Cardiac muscle cell (in vitro differentiated cells and primary cell): ENCODE measurements around the gene WDR72. TPM values are rescaled to one million over a fixed set of nuclear protein-coding genes. Genes with fewer than 3 reads are reported as not detected.

Experiments
- DNase-seq, 2 donors: peaks; one replicate each; pipeline versions ENCODE4 v3.0.0 to v3.0.0-alpha.2; 2010 to 2017; ENCODE audit warnings: low read depth in 1 of 2, low spot score in 1 of 2
- H3K27ac ChIP-seq: fragments of 200-600 bp; sonication (generic); 2 replicates; pipeline ENCODE4 v1.5.1; 2016
- H3K27me3 ChIP-seq: fragments of 200-600 bp; sonication (generic); 2 replicates; pipeline ENCODE4 v1.6.0; 2016; ENCODE audit warnings: control low read depth
- H3K36me3 ChIP-seq: fragments of 200-600 bp; sonication (generic); 2 replicates; pipeline ENCODE4 v1.5.1; 2016; ENCODE audit warnings: control low read depth
- H3K4me1 ChIP-seq: fragments of 200-600 bp; sonication (generic); 2 replicates; pipeline ENCODE4 v1.8.1; 2017; ENCODE audit warnings: low read depth, mild to moderate bottlenecking, mixed run types
- H3K4me3 ChIP-seq: fragments of 200-600 bp; sonication (generic); 2 replicates; pipeline ENCODE4 v1.5.1; 2016; ENCODE audit warnings: mild to moderate bottlenecking
- H3K9me3 ChIP-seq: fragments of 200-600 bp; sonication (generic); 2 replicates; pipeline ENCODE4 v1.5.1; 2017; ENCODE audit warnings: low read depth, mild to moderate bottlenecking, control low read depth
- polyA plus RNA-seq: library from polyadenylated mRNA; unstranded; fragments of >200 nt; fragmentation: Nextera tagmentation; extraction: Ambion mirVana; gene quantifications from 2 replicates; pipeline ENCODE4 v1.2.1, GENCODE V29; 2016
- total RNA-seq: library from RNA; depleted of rRNA; stranded (reverse); fragments of >200 nt; gene quantifications from 2 replicates; pipeline ENCODE4 v1.2.3, GENCODE V29; 2016
- TF ChIP-seq, protein P1 (sequence below): IDR thresholded peaks from 2 replicates; pipeline ENCODE4 v1.5.1; 2012; ENCODE audit warnings: low read depth, mild to moderate bottlenecking, low read length

WDR72 gene
- total and polyA plus RNA-seq, 2 experiments from 2014 or later, result 4.5 to 8.9 TPM

DNA sequence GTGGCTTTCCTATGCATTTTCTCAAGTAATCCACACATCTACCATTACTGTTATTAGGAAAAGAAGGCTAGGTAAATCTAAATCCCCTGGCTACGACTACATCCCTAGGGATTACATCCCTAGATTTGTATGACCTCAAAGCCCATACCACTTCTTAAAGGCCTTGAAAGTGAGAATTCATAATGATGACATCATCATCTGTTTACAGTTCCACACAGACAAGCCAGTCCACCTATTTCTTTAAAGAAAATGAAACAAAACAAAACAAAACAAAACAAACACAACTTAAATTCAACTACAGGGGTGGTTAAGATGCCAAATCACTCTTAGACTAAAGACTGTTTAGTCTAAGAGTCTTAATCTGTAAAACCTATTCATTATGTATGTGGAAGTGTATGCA, 5.7 kb downstream of the WDR72 start:
- peaks cover 2% of the 10 kb centered on the region for H3K4me1 ChIP-seq
- TF ChIP-seq, protein P1, sequence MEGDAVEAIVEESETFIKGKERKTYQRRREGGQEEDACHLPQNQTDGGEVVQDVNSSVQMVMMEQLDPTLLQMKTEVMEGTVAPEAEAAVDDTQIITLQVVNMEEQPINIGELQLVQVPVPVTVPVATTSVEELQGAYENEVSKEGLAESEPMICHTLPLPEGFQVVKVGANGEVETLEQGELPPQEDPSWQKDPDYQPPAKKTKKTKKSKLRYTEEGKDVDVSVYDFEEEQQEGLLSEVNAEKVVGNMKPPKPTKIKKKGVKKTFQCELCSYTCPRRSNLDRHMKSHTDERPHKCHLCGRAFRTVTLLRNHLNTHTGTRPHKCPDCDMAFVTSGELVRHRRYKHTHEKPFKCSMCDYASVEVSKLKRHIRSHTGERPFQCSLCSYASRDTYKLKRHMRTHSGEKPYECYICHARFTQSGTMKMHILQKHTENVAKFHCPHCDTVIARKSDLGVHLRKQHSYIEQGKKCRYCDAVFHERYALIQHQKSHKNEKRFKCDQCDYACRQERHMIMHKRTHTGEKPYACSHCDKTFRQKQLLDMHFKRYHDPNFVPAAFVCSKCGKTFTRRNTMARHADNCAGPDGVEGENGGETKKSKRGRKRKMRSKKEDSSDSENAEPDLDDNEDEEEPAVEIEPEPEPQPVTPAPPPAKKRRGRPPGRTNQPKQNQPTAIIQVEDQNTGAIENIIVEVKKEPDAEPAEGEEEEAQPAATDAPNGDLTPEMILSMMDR, result no peak
- no peak overlapping the region for H3K4me3 ChIP-seq
- H3K27me3 ChIP-seq, result peaks cover 8% of the 10 kb centered on the region
- no peak overlapping the region for H3K27ac ChIP-seq
- no peaks in the 10 kb centered on the region for H3K36me3 ChIP-seq
- no peaks in the 10 kb centered on the region for H3K9me3 ChIP-seq
- no peak for DNase-seq

DNA sequence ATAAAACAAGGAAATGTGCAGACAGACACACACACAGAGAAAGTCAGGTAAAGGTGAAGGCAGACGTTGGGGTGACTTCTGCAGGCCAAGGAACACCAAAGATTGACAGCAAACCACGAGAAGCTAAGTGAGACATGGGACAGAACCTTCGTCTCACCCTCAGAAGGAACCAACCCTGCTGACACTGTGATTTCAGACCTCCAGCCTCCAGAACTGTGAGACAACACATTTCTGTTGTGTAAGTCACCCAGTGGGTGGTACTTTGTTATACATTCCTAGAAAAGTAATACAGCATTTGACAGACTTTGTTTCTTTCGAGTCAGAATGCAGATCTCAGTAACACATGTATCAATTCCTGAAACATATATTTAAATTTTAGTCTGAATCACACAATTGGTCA, 7.1 kb downstream of the WDR72 start:
- H3K27me3 ChIP-seq, result no peaks in the 10 kb centered on the region
- no peaks in the 10 kb centered on the region for H3K9me3 ChIP-seq
- H3K4me3 ChIP-seq, result no peak overlapping the region
- no peak for DNase-seq
- H3K36me3 ChIP-seq, result no peaks in the 10 kb centered on the region
- H3K4me1 ChIP-seq, result no peaks in the 10 kb centered on the region
- TF ChIP-seq, protein P1, result no peak
- no peak overlapping the region for H3K27ac ChIP-seq

DNA sequence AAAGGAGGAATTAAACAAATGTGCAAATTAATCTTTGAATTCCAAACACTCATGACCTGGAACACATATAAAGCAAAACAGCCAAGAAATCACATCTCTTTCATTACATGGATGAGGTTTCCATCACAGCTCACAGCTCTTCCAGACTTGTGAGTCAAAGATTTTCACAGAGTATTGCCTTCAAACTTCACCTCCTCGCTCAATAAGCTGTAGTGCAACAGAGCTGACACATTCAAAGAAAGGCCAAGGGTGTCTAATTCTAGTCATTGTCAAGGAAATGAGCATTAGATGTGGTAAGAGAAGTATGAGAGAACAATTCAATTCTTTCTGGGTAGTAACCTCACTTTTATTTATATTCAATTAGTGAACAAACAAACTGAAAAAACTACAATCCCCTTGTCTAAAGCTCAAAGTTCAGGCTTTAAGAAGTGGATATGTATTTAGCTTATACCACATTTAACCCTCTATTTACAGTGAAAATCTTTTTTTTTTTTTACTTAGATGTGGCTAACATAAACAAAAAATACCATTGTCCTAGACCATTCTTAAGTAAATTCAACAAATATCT, 11.9 kb downstream of the WDR72 start:
- TF ChIP-seq, protein P1, result no peak
- Histone ChIP-seq H3K36me3 (no peaks in the 10 kb centered on the region), H3K4me3 (no peak overlapping the region), H3K9me3 (no peaks in the 10 kb centered on the region), H3K27me3 (no peaks in the 10 kb centered on the region), H3K27ac (no peak overlapping the region), H3K4me1 (no peaks in the 10 kb centered on the region)
- DNase-seq, result no peak

DNA sequence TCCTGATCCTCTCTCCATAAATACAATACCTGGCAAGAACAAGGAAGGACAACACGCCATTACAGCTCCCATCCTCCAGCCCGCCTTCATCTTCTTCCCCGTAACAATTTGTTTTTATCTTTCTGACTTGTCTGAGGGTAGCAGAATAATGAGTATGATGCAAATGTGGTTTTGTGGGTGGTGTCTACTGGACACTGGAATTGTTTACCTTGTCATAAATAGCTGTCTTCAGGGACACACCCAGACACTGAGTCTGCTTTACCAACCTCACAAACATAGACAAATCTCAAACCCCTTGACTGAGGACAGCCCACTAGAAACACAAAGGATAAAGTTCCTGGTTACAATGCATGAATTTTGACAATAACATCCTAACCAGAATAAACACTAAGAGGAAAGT, 13.4 kb downstream of the WDR72 start:
- H3K27me3 ChIP-seq, result no peaks in the 10 kb centered on the region
- no peaks in the 10 kb centered on the region for H3K9me3 ChIP-seq
- H3K27ac ChIP-seq, result no peak overlapping the region
- H3K4me3 ChIP-seq, result no peak overlapping the region
- TF ChIP-seq, protein P1, result no peak
- no peak for DNase-seq
- H3K4me1 ChIP-seq, result no peaks in the 10 kb centered on the region
- H3K36me3 ChIP-seq, result no peaks in the 10 kb centered on the region

DNA sequence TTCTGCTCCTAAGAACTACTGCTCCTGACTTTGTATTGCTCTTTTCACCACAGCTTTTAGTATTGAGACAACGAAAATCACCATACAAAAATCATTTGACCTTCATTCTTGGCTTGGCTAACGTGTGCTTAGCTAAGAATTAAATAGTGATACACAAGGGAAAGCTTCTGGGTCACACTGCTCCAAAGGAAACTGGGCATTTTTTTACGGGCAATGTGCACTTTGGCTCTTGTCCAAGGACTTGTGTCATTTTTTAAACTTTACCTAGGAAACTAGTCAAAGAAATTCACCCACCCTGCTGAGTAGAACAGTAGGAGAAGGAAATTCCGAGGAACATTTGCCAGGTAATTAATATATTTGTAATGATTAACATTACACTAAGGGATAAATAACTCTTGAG, 19.8 kb downstream of the WDR72 start:
- TF ChIP-seq, protein P1, result no peak
- Histone ChIP-seq H3K27me3 (no peaks in the 10 kb centered on the region), H3K4me3 (no peak overlapping the region), H3K4me1 (peaks cover 5% of the 10 kb centered on the region), H3K36me3 (no peaks in the 10 kb centered on the region), H3K9me3 (no peaks in the 10 kb centered on the region), H3K27ac (no peak overlapping the region)
- DNase-seq, result no peak
